HL-60 (cell line): ENCODE results near the gene ST7.
"Not testable (repeated sequence)": the region's sequence is repeated elsewhere in the genome, so short reads cannot be mapped to it uniquely, and the experiment has no call there.

ENCODE experiments used
- DNase-seq, 2 experiments: peaks; one replicate each; pipeline ENCODE4 v3.0.0-alpha.2; 2010 to 2020; ENCODE audit warnings: low read depth in 1 of 2, low spot score in 1 of 2
- H3K27ac ChIP-seq: fragments of 250-450 bp; sonication (Bioruptor Pico); replicated peaks from 2 replicates; pipeline ENCODE4 v1.5.1; 2020; ENCODE audit warnings: mild to moderate bottlenecking, moderate library complexity
- H3K27me3 ChIP-seq: fragments of 250-450 bp; sonication (Bioruptor Pico); 2 replicates; pipeline ENCODE4 v1.5.1; 2021; ENCODE audit warnings: mild to moderate bottlenecking, moderate library complexity; ENCODE audit not compliant: insufficient read depth, poor library complexity, severe bottlenecking
- H3K4me3 ChIP-seq: replicated peaks from 2 replicates; pipeline ENCODE4 v1.5.1; 2011; ENCODE audit warnings: mild to moderate bottlenecking, control low read depth, low read length; ENCODE audit not compliant: insufficient read depth
- GABPA ChIP-seq: IDR thresholded peaks from 2 replicates; pipeline ENCODE4 v1.6.1; 2012; ENCODE audit warnings: low read depth
- POLR2AphosphoS5 ChIP-seq: IDR thresholded peaks from 2 replicates; pipeline ENCODE4 v1.6.1; 2012; ENCODE audit warnings: low read depth
- SPI1 ChIP-seq: IDR thresholded peaks from 2 replicates; pipeline ENCODE4 v1.6.1; 2012; ENCODE audit warnings: low read depth, mild to moderate bottlenecking, borderline replicate concordance
- TF ChIP-seq, protein P1 (sequence below): IDR thresholded peaks from one replicate; pipeline ENCODE4 v1.5.1; 2011; ENCODE audit warnings: low read length, control low read depth, inconsistent platforms; ENCODE audit not compliant: insufficient read depth
- TF ChIP-seq, protein P2 (sequence below): IDR thresholded peaks from 2 replicates; pipeline ENCODE4 v1.6.1; 2012; ENCODE audit warnings: low read depth; ENCODE audit not compliant: insufficient replicate concordance

Gene ST7

DNA sequence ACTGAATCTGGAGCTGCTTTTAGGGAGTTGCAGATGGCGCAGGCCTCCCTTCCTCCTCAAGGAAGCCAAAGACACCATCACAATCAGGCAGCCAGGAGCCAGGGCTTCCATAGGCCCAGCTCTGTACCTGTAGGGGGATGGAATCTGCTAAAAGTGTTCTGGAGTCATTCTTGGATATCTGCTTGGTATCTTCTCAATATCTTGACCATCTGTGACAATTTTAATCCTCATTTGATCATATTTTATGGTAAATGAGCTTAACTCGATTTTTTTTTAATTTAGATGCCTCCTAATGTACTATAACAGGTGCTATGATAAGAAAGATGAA is 3.1 kb downstream of the ST7 start:
- no peak for DNase-seq
- Histone ChIP-seq H3K4me3 (no peak overlapping the region), H3K27ac (no peak overlapping the region), H3K27me3 (no peaks in the 10 kb centered on the region)
- TF ChIP-seq, protein P1, sequence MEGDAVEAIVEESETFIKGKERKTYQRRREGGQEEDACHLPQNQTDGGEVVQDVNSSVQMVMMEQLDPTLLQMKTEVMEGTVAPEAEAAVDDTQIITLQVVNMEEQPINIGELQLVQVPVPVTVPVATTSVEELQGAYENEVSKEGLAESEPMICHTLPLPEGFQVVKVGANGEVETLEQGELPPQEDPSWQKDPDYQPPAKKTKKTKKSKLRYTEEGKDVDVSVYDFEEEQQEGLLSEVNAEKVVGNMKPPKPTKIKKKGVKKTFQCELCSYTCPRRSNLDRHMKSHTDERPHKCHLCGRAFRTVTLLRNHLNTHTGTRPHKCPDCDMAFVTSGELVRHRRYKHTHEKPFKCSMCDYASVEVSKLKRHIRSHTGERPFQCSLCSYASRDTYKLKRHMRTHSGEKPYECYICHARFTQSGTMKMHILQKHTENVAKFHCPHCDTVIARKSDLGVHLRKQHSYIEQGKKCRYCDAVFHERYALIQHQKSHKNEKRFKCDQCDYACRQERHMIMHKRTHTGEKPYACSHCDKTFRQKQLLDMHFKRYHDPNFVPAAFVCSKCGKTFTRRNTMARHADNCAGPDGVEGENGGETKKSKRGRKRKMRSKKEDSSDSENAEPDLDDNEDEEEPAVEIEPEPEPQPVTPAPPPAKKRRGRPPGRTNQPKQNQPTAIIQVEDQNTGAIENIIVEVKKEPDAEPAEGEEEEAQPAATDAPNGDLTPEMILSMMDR = no peak
- TF ChIP-seq, protein P2, sequence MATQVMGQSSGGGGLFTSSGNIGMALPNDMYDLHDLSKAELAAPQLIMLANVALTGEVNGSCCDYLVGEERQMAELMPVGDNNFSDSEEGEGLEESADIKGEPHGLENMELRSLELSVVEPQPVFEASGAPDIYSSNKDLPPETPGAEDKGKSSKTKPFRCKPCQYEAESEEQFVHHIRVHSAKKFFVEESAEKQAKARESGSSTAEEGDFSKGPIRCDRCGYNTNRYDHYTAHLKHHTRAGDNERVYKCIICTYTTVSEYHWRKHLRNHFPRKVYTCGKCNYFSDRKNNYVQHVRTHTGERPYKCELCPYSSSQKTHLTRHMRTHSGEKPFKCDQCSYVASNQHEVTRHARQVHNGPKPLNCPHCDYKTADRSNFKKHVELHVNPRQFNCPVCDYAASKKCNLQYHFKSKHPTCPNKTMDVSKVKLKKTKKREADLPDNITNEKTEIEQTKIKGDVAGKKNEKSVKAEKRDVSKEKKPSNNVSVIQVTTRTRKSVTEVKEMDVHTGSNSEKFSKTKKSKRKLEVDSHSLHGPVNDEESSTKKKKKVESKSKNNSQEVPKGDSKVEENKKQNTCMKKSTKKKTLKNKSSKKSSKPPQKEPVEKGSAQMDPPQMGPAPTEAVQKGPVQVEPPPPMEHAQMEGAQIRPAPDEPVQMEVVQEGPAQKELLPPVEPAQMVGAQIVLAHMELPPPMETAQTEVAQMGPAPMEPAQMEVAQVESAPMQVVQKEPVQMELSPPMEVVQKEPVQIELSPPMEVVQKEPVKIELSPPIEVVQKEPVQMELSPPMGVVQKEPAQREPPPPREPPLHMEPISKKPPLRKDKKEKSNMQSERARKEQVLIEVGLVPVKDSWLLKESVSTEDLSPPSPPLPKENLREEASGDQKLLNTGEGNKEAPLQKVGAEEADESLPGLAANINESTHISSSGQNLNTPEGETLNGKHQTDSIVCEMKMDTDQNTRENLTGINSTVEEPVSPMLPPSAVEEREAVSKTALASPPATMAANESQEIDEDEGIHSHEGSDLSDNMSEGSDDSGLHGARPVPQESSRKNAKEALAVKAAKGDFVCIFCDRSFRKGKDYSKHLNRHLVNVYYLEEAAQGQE = no peak
- TF ChIP-seq POLR2AphosphoS5 (no peak), GABPA (no peak), SPI1 (no peak)

DNA sequence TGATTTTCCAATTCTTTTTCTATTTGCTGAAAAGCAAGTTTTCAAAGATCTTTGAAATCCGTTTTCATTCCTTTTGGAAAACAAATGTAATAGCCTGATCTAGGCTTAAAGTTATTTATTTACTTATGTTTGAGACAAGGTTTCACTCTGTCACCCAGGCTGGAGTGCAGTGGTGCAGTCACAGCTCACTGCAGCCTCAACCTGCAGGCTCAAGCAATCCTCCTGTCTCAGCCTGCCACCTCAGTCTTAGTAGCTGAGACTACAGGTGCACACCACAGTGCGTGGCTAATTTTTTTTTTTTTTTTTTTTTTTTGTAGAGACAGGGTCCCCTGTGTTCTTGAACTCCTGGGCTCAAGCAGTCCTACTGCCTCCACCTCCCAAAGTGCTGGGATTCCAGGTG is 4.6 kb downstream of the ST7 start:
- H3K27me3 ChIP-seq = no peaks in the 10 kb centered on the region
- TF ChIP-seq SPI1 = no peak
- TF ChIP-seq GABPA = no peak
- H3K27ac ChIP-seq = no peak overlapping the region
- no peak for DNase-seq
- no peak overlapping the region for H3K4me3 ChIP-seq

DNA sequence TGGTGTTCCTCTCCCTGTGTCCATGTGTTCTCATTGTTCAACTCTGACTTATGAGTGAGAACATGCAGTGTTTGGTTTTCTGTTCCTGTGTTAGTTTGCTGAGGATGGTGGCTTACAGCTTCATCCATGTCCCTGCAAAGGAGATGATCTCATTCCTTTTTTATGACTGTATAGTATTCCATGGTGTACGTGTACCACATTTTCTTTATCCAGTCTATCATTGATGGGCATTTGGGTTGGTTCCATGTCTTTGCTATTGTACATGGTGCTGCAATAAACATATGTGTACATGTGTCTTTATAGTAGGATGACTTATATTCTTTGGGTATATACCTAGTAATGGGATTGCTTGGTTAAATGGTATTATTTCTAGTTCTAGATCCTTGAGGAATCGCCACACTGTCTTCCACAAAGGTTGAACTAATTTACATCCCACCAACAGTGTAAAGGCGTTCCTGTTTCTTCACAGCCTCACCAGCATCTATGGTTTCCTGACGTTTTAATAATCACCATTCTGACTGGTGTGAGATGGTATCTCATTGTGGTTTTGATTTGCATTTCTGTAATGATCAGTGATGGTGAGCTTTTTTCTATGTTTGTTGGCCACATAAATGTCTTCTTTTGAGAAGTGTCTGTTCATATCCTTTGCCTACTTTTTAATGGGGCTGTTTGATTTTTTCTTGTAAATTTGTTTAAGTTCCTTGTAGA is 8.8 kb downstream of the ST7 start:
- not testable (repeated sequence) for H3K27me3 ChIP-seq, H3K27ac ChIP-seq, H3K4me3 ChIP-seq, DNase-seq

DNA sequence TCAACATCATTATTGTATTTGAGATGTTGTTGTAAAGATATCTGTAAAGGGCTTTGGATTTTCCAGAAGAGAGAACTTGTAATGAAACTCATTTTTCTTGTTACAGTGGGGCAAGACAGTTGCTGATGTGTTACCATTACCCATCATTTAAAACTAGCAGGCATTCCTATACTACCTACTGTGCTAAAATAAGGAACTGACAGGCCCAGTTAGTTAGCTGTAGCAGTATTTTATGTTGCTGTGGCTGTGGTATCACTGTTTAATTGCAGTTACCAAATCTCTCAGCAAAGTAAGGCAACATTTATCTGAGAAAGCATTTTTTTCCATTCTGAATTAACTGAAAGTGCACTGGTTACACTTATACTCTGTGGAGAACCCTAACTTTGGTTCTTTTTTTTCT is 9.9 kb downstream of the ST7 start:
- Histone ChIP-seq H3K4me3 (no peak overlapping the region), H3K27me3 (no peaks in the 10 kb centered on the region), H3K27ac (no peak overlapping the region)
- TF ChIP-seq SPI1 = peak; percentile 63; the same call in 1 of the 2 replicates
- TF ChIP-seq GABPA = no peak
- DNase-seq = no peak

DNA sequence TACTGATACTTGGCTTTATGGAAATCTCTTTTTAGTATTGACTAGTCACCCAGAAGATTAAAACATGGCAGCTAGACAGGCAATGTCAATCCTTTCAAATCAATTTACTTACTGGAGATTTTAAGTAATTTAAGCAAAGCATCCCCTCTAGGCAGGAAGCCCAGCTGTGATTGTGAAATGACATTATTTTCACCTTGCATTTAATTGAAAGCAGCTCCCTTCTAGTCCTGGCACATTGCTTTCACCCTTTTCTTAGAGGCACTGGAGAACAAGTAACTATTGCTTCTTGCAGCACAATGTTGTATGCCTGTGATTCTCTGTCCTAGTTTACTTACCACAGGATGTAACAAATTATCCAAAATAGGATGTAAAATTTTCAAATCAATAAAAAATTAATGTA is 13.3 kb downstream of the ST7 start:
- Histone ChIP-seq H3K27me3 (no peaks in the 10 kb centered on the region), H3K4me3 (no peak overlapping the region), H3K27ac (no peak overlapping the region)
- TF ChIP-seq SPI1 (no peak), GABPA (no peak)
- TF ChIP-seq, protein P1 = no peak
- TF ChIP-seq, protein P2 = no peak
- no peak for DNase-seq
